GM04503 (cell line): ENCODE results near the gene FOXC2.
"Not testable (repeated sequence)": the region's sequence is repeated elsewhere in the genome, so short reads cannot be mapped to it uniquely, and the experiment has no call there.

Experiments
- DNase-seq: peaks from one replicate; pipeline ENCODE4 v3.0.0-alpha.2; 2012; ENCODE audit warnings: low read depth

The FOXC2 gene

GRCh38 chr16:86587955-86588354 is 21.3 kb downstream of the FOXC2 start:
- not testable (repeated sequence) for DNase-seq

DNA sequence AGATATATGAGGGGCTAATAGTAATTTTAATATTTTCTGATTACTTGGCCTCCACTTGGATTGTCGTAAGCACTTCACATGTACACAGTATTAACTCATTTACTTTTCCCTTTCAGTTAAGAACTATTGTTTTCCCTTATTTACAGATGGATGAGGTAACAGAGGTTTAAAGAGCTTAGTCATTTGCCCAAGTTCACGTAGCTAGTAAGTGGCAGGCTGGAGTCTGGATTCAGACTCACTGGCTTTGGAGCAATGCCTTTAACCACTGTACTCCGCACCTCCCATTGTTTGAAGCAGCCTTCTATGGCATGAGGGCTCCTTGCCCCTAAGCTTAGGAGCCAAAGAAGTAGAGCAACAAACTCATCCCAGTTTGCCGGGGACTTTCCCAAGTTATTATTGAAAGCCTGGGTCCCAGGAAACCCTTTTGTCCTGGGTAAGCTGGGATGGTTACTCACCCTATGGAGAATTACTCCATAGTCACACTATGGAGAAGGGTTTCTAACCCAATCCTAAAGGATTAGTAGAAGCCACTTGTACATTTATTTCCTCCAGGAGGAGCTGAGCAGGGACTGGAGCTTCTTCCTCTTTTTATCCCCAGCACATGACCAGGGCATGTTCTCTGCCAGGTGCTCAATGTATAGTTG is 24.0 kb downstream of the FOXC2 start:
- peak; percentile 77 for DNase-seq

GRCh38 chr16:86591270-86591669 is 24.6 kb downstream of the FOXC2 start:
- no peak for DNase-seq

GRCh38 chr16:86593913-86594620 is 27.4 kb downstream of the FOXC2 start:
- no peak for DNase-seq

GRCh38 chr16:86594721-86595120 is 28.1 kb downstream of the FOXC2 start:
- no peak for DNase-seq

DNA sequence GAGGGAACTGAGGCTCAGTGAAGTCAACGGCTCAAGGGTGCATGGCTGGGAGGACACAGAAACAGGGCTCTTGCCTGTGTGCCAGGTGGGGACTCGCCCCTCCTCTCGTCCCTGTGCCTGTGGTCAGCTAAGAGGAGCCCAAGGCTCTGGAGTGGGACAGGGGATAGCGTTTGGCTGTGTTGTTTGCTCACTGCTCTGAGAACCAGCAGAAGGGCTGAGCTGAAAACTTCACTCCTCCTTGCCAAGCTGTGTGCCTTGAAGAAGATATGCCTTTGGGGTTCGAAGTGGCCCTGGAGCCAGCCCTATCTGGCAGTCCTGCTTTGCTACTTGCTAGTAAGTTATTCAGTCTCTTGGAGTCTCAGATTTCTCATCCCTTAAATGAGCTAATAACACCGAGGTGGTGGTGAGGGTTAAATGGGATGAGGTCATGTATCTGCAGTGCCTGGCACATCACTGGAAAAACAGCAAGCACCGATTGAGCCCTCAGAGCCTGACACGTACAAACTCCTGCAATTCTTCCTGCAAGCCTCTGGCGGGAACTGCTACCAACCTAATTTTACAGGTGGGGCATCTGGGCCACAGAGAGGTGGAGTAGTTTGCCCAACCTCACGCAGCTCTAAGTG is 29.5 kb downstream of the FOXC2 start:
- DNase-seq, result no peak

- DNase-seq, result no peak
Observed at GRCh38 chr16:86597126-86597879, 30.7 kb downstream of the FOXC2 start.

DNA sequence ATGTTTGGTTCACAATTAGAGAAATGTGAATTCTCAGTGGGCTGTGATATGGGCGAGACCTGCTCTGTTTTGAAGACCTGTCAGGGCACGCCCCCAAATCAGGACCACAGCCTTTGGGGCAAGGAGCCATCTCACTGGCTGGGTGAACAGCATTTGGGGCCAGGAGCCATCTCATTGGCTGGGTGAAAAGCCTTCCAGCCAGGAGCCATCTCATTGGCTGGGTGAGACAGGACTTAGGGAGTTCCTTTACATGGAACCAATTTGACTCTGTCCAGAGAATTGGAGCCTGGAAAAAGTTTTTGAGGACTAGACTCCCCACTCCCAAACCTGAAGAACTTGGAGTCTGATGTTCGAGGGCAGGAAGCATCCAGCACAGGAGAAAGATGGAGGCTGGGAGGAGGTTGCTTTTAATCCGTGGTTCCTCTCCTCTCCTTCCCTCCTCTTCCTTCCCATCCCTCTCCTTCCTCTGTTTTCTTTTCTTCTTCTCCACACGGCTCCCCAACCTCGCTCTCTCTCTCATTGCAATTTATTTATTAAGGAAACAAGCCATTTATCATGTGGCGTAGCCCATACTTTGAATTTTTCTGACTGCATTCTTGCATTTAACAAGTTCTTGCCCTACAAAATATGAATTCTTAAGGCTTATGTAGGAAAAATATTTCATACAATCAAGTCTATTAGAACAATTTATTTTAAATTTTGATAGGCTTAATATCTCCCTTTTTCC is 31.4 kb downstream of the FOXC2 start:
- DNase-seq, result no peak

DNA sequence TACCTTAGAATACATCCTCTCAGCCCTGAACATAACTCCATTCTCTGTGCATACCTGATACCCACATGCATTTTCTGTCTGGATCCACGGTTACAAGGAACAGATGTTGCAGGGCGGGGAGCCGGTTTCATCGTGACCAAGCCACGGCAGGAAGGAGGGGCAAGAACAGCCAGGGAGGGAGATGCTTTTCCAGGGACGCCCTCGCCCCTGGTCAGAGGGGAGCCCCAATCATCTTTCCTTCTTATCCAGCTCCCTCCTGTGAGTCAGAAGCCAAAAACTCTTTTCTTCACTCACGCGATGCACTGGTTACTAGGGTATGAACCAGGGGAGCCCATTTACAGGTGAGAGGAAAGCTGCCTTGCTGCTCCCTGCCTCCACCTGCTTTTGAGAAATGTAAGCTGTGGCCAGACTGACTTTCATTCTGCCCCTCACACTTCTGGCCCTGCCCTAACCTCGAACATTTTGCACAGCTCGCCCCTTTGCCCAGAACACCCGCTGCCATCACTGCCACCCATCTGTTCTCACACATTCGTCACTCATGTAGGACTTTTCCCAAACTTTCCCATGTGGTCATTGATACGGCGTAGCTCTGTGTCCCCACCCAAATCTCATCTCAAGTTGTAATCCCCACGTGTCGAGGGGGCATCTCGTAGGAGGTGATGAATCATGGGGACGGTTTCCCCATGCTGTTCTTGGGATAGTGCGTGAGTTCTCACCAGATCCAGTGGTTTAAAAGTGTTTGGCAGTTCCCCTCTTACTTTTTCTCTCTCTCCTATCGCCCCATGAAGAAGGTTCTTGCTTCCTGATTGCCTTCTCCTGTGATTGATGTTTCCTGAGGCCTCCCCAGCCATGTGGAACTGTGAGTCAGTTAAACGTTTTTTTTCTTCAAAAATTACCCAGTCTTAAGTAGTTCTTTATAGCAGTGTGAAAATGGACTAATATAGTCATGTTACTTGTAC is 32.3 kb downstream of the FOXC2 start:
- no peak for DNase-seq

DNA sequence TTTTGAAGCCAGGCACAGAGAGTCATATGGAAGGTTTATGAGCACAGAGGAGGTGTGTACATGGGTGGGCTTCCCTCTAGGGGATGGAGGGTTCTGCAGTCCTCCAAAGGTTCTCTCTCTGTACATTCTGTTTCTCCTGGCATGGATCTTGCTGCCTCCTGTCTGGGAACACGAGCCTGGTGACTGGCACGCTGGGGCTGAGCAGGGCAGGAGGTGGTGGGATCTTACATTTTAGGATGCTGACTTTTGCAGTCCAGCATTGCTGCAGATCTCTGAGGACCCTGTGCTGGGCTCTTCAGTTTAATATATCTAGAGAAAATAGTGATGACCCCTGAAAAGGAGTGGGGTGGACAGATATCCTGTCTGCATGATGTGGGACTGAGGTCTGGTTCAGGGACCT is 34.7 kb downstream of the FOXC2 start:
- no peak for DNase-seq

- DNase-seq, result no peak
Observed at GRCh38 chr16:86602521-86602920, 35.9 kb downstream of the FOXC2 start.

GRCh38 chr16:86604436-86605193 is 38.0 kb downstream of the FOXC2 start:
- no peak for DNase-seq

- DNase-seq, result no peak
Observed at GRCh38 chr16:86605950-86606349, 39.3 kb downstream of the FOXC2 start.

- DNase-seq, result peak; percentile 46
Observed at GRCh38 chr16:86608301-86608747, 41.7 kb downstream of the FOXC2 start.

- DNase-seq, result peak; percentile 92
Observed at GRCh38 chr16:86609115-86609514, 42.5 kb downstream of the FOXC2 start.

- DNase-seq, result no peak
Observed at GRCh38 chr16:86609661-86610060, 43.0 kb downstream of the FOXC2 start.

- no peak for DNase-seq
Observed at GRCh38 chr16:86610779-86611524, 44.3 kb downstream of the FOXC2 start.

DNA sequence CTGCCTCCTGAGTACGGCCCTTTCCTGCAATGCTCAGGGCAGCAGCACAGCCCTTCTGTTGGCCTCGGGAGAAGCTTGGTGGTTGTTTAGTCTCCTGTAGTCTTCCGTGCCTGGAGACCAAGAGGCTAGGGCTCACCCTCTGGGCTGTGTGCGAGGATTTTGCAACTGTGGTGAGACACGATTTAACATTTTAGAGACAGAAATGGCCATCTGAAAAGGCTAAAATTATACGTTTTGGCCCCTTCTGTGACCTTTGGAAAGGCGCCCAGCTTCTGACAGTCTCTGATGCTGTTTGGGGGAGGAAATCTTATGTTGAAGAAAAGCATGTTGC is 44.9 kb downstream of the FOXC2 start:
- no peak for DNase-seq

GRCh38 chr16:86611941-86612340 is 45.3 kb downstream of the FOXC2 start:
- no peak for DNase-seq
